Stomach (tissue), 9 donors: Measurements from ENCODE around the gene TJAP1. TPM values are rescaled to one million over a fixed set of nuclear protein-coding genes. Genes with fewer than 3 reads are reported as not detected.

ENCODE experiments used
- DNase-seq, 2 donors: peaks; one replicate each; pipeline versions ENCODE4 v3.0.0 to v3.0.0-alpha.2; 2013 to 2019
- H3K27ac ChIP-seq, 5 donors: fragments of 200-600 bp in 4 of 5; sonication (generic) in 4 of 5; one replicate each; pipeline ENCODE4 v1.5.1; 2013 to 2019; ENCODE audit warnings: mild to moderate bottlenecking in 1 of 5, moderate library complexity in 1 of 5
- H3K27me3 ChIP-seq, 3 donors: fragments of 200-600 bp; sonication (generic); one replicate each; pipeline ENCODE4 v1.5.1; 2017 to 2019; ENCODE audit warnings: mixed run types in 1 of 3
- H3K36me3 ChIP-seq, 4 donors: fragments of 200-600 bp; sonication (generic); 1 replicate in 3 of 4; 2 replicates in 1 of 4; pipeline ENCODE4 v1.5.1; 2016 to 2019
- H3K4me1 ChIP-seq, 4 donors: fragments of 200-600 bp; sonication (generic); one replicate each; pipeline ENCODE4 v1.5.1; 2016 to 2019
- H3K4me3 ChIP-seq, 4 donors: fragments of 200-600 bp; sonication (generic) in 3 of 4; one replicate each; pipeline ENCODE4 v1.5.1; 2016 to 2019; ENCODE audit warnings: mild to moderate bottlenecking in 1 of 4
- H3K9me3 ChIP-seq, 4 donors: fragments of 200-600 bp; sonication (generic); one replicate each; pipeline ENCODE4 v1.5.1; 2016 to 2019
- CTCF ChIP-seq, 7 experiments: fragments of 450-650 bp in 4 of 7; fragments of 200-600 bp in 3 of 7; sonication (generic) in 3 of 7; IDR thresholded peaks; one replicate each; pipeline ENCODE4 v1.5.1; 2016 to 2019; ENCODE audit warnings: antibody characterized with exemption in 7 of 7, control low read depth in 2 of 7, mild to moderate bottlenecking in 1 of 7
- EP300 ChIP-seq: sonication (generic); formaldehyde crosslinking; IDR thresholded peaks from one replicate; pipeline ENCODE4 v1.6.1; 2017; ENCODE audit warnings: antibody characterized with exemption
- POLR2A ChIP-seq, 4 donors: fragments of 450-650 bp; IDR thresholded peaks; one replicate each; pipeline ENCODE4 v1.6.1; 2016; ENCODE audit warnings: antibody characterized with exemption in 4 of 4, control low read depth in 2 of 4, mild to moderate bottlenecking in 1 of 4, moderate library complexity in 1 of 4
- POLR2AphosphoS5 ChIP-seq, 3 donors: sonication (generic); formaldehyde crosslinking; IDR thresholded peaks; one replicate each; pipeline ENCODE4 v1.6.1; 2016; ENCODE audit warnings: antibody characterized with exemption in 3 of 3
- WGBS, 5 donors: extraction: QIAGEN DNeasy Blood & Tissue Kit in 3 of 5; methylation state at CpG; one replicate each; pipeline versions ENCODE4 v1.1.5 to v1.1.7; 2013 to 2018; 5-methylcytosine and 5-hydroxymethylcytosine counted together
- intact Hi-C: fragments of 100-400 bp; cut with DNase I; formaldehyde crosslinking; loops from one replicate; pipeline ENCODE4 v1.15.1; 2023; ENCODE audit warnings: low total_unique reads
- polyA plus RNA-seq, 3 donors: library from polyadenylated mRNA; stranded (reverse); fragments of 200-250 nt; gene quantifications; one replicate each; pipeline ENCODE4 v1.2.3, GENCODE V29; 2013
- total RNA-seq, 5 donors: library from RNA; depleted of rRNA; stranded (reverse); fragments of >200 nt; gene quantifications; one replicate each; pipeline versions ENCODE4 v1.1.0 to v1.2.3, GENCODE V29; 2014 to 2016
- donor health status: healthy with polysubstance abuse.
- donor health status: Bipolar disorder and iron deficiency.
- donor health status: healthy.

TJAP1 gene
- total and polyA plus RNA-seq, 8 donors = 8.4 to 182 (median 14.1) TPM

GRCh38 chr6:43502666-43503065 is 25.3 kb downstream of the TJAP1 start:
- TF ChIP-seq POLR2A (IDR thresholded peaks at IDR 0.05) (no peak), CTCF (IDR thresholded peaks at IDR 0.05) (no peak), POLR2AphosphoS5 (IDR thresholded peaks at IDR 0.05) (no peak), EP300 (no peak)
- no peak for DNase-seq
- intact Hi-C loops = loop anchor here (10.0 kb wide), 1 partner anchor 238 kb away; no protein-coding TSS in a partner anchor
- H3K9me3 ChIP-seq = no peaks in the 10 kb centered on the region
- H3K27ac ChIP-seq = no peak overlapping the region
- WGBS, 5 donors = 71 to 94% (median 91%) methylated on average over 2 to 4 of the region's 4 CpGs
- H3K4me3 ChIP-seq = no peak overlapping the region
- peaks cover 6 to 21% (median 16%) of the 10 kb centered on the region in 4 donors for H3K4me1 ChIP-seq
- H3K27me3 ChIP-seq = peaks cover 0 to 6% (median 0%) of the 10 kb centered on the region in 3 donors
- peaks cover 65 to 87% (median 83%) of the 10 kb centered on the region in 4 donors for H3K36me3 ChIP-seq

GRCh38 chr6:43503443-43503842 is 26.1 kb downstream of the TJAP1 start:
- Histone ChIP-seq H3K27me3 (peaks cover 0 to 13% (median 0%) of the 10 kb centered on the region in 3 donors), H3K36me3 (peaks cover 59 to 79% (median 75%) of the 10 kb centered on the region in 4 donors), H3K27ac (no peak overlapping the region), H3K4me1 (peaks cover 6 to 21% (median 16%) of the 10 kb centered on the region in 4 donors), H3K4me3 (no peak overlapping the region), H3K9me3 (no peaks in the 10 kb centered on the region)
- intact Hi-C loops = loop anchor here (10.0 kb wide), 1 partner anchor 239 kb away; no protein-coding TSS in a partner anchor
- no peak for TF ChIP-seq POLR2AphosphoS5 (IDR thresholded peaks at IDR 0.05)
- no peak for TF ChIP-seq CTCF (IDR thresholded peaks at IDR 0.05)
- no peak for TF ChIP-seq POLR2A (IDR thresholded peaks at IDR 0.05)
- TF ChIP-seq EP300 = no peak
- WGBS, 5 donors = 90 to 94% (median 92%) methylated on average over 8 of the region's 8 CpGs
- no peak for DNase-seq

GRCh38 chr6:43504756-43505593 is 27.6 kb downstream of the TJAP1 start:
- no peak overlapping the region for H3K4me3 ChIP-seq
- H3K27me3 ChIP-seq = peaks cover 0 to 28% (median 11%) of the 10 kb centered on the region in 3 donors
- no peak for DNase-seq
- intact Hi-C loops = loop anchor here (5.0 to 10.0 kb wide), 2 partner anchors 53 to 240 kb away; no protein-coding TSS in a partner anchor
- TF ChIP-seq CTCF (IDR thresholded peaks at IDR 0.05) = no peak
- no peak for TF ChIP-seq POLR2AphosphoS5 (IDR thresholded peaks at IDR 0.05)
- no peak for TF ChIP-seq POLR2A (IDR thresholded peaks at IDR 0.05)
- H3K27ac ChIP-seq = no peak overlapping the region
- H3K36me3 ChIP-seq = peaks cover 44 to 64% (median 60%) of the 10 kb centered on the region in 4 donors
- H3K4me1 ChIP-seq = peaks cover 17 to 23% (median 20%) of the 10 kb centered on the region in 4 donors
- no peaks in the 10 kb centered on the region for H3K9me3 ChIP-seq
- 88 to 96% (median 93%) methylated on average over 16 to 26 of the region's 26 CpGs for WGBS, 5 donors

- WGBS, 5 donors = 66 to 73% (median 67%) methylated on average over 6 of the region's 6 CpGs
- DNase-seq = no peak
- H3K27me3 ChIP-seq = peaks cover 0 to 28% (median 11%) of the 10 kb centered on the region in 3 donors
- TF ChIP-seq CTCF (IDR thresholded peaks at IDR 0.05) (no peak), POLR2AphosphoS5 (IDR thresholded peaks at IDR 0.05) (no peak), POLR2A (IDR thresholded peaks at IDR 0.05) (no peak), EP300 (no peak)
- no peak overlapping the region for H3K4me3 ChIP-seq
- intact Hi-C loops = loop anchor here (5.0 to 10.0 kb wide), 2 partner anchors 53 to 241 kb away; no protein-coding TSS in a partner anchor
- H3K36me3 ChIP-seq = peaks cover 37 to 57% (median 53%) of the 10 kb centered on the region in 4 donors
- H3K9me3 ChIP-seq = no peaks in the 10 kb centered on the region
- no peak overlapping the region for H3K27ac ChIP-seq
- H3K4me1 ChIP-seq = peaks cover 22 to 29% (median 27%) of the 10 kb centered on the region in 4 donors
Measured at GRCh38 chr6:43505718-43506117, 28.3 kb downstream of the TJAP1 start.
